Liver (tissue), 9 donors: ENCODE data around the gene SLC38A3. TPM values are rescaled to one million over a fixed set of nuclear protein-coding genes. Genes with fewer than 3 reads are reported as not detected.
"Not testable (repeated sequence)": the region's sequence is repeated elsewhere in the genome, so short reads cannot be mapped to it uniquely, and the experiment has no call there.

Experiments used
- DNase-seq: peaks from one replicate; pipeline ENCODE4 v3.0.0-alpha.2; 2017; ENCODE audit warnings: low spot score
- H3K27ac ChIP-seq, 2 donors: one replicate each; pipeline ENCODE4 v1.7.0; 2013; ENCODE audit warnings: inconsistent platforms in 2 of 2, low read length in 2 of 2, control low read depth in 1 of 2, low read depth in 1 of 2, mild to moderate bottlenecking in 1 of 2
- H3K27me3 ChIP-seq, 4 donors: one replicate each; pipeline versions ENCODE4 v1.6.1 to v1.7.0; 2013; ENCODE audit warnings: low read length in 3 of 4, inconsistent platforms in 1 of 4, mild to moderate bottlenecking in 1 of 4, moderate library complexity in 1 of 4; ENCODE audit not compliant: control insufficient read depth in 4 of 4, insufficient read depth in 4 of 4
- H3K36me3 ChIP-seq, 4 donors: one replicate each; pipeline versions ENCODE4 v1.6.1 to v1.7.0; 2013; ENCODE audit warnings: low read length in 3 of 4, mild to moderate bottlenecking in 3 of 4, low read depth in 1 of 4, moderate library complexity in 1 of 4; ENCODE audit not compliant: control insufficient read depth in 4 of 4, insufficient read depth in 3 of 4
- H3K4me1 ChIP-seq, 4 donors: one replicate each; pipeline versions ENCODE4 v1.6.1 to v1.7.0; 2013; ENCODE audit warnings: low read length in 3 of 4, mild to moderate bottlenecking in 3 of 4, moderate library complexity in 1 of 4; ENCODE audit not compliant: control insufficient read depth in 4 of 4, insufficient read depth in 4 of 4
- H3K4me3 ChIP-seq, 3 donors: one replicate each; pipeline versions ENCODE4 v1.6.1 to v1.7.0; 2013; ENCODE audit warnings: low read length in 3 of 3, control low read depth in 1 of 3, low read depth in 1 of 3, mild to moderate bottlenecking in 1 of 3
- H3K9ac ChIP-seq, 2 donors: one replicate each; pipeline ENCODE4 v1.7.0; 2013; ENCODE audit warnings: low read length in 2 of 2, mild to moderate bottlenecking in 2 of 2, moderate library complexity in 2 of 2, control low read depth in 1 of 2, low read depth in 1 of 2
- H3K9me3 ChIP-seq, 4 donors: one replicate each; pipeline versions ENCODE4 v1.6.1 to v1.7.0; 2013; ENCODE audit warnings: low read length in 3 of 4; ENCODE audit not compliant: control insufficient read depth in 4 of 4
- EGR1 ChIP-seq, 2 donors: IDR thresholded peaks; 2 replicates each; pipeline ENCODE4 v1.6.1; 2016 to 2018; ENCODE audit warnings: antibody characterized with exemption in 2 of 2, low read depth in 2 of 2
- FOXA2 ChIP-seq: IDR thresholded peaks from 2 replicates; pipeline ENCODE4 v1.6.1; 2016; ENCODE audit warnings: antibody characterized with exemption
- HNF4A ChIP-seq, 2 donors: conservative IDR thresholded peaks; 2 replicates each; pipeline ENCODE4 v1.6.1; 2016; ENCODE audit warnings: antibody characterized with exemption in 2 of 2, mild to moderate bottlenecking in 2 of 2
- HNF4G ChIP-seq: IDR thresholded peaks from 2 replicates; pipeline ENCODE4 v1.6.1; 2016; ENCODE audit warnings: antibody characterized with exemption
- JUND ChIP-seq, 2 donors: IDR thresholded peaks; 2 replicates each; pipeline ENCODE4 v1.6.1; 2016; ENCODE audit warnings: antibody characterized with exemption in 2 of 2
- MAX ChIP-seq: IDR thresholded peaks from 2 replicates; pipeline ENCODE4 v1.6.1; 2016; ENCODE audit warnings: antibody characterized with exemption
- NR2F2 ChIP-seq: IDR thresholded peaks from 2 replicates; pipeline ENCODE4 v1.6.1; 2016; ENCODE audit warnings: antibody characterized with exemption
- RAD21 ChIP-seq, 2 donors: IDR thresholded peaks; 2 replicates each; pipeline ENCODE4 v1.6.1; 2016; ENCODE audit warnings: antibody characterized with exemption in 2 of 2, mild to moderate bottlenecking in 2 of 2
- RXRA ChIP-seq, 2 donors: IDR thresholded peaks; 2 replicates each; pipeline ENCODE4 v1.6.1; 2017 to 2018; ENCODE audit warnings: antibody characterized with exemption in 2 of 2, mild to moderate bottlenecking in 1 of 2
- SP1 ChIP-seq: IDR thresholded peaks from 2 replicates; pipeline ENCODE4 v1.6.1; 2018; ENCODE audit warnings: antibody characterized with exemption, mild to moderate bottlenecking
- TAF1 ChIP-seq: conservative IDR thresholded peaks from 2 replicates; pipeline ENCODE4 v1.6.1; 2016; ENCODE audit warnings: antibody characterized with exemption, mild to moderate bottlenecking
- YY1 ChIP-seq: IDR thresholded peaks from 2 replicates; pipeline ENCODE4 v1.6.1; 2016; ENCODE audit warnings: antibody characterized with exemption, mild to moderate bottlenecking
- WGBS: extraction: QIAGEN DNeasy Blood & Tissue Kit; methylation state at CpG from one replicate; pipeline ENCODE4 v1.1.7; 2013; 5-methylcytosine and 5-hydroxymethylcytosine counted together
- polyA plus RNA-seq, 2 donors: library from polyadenylated mRNA; stranded (reverse) in 1 of 2; unstranded in 1 of 2; fragments of 200-250 nt in 1 of 2; fragments of >200 nt in 1 of 2; fragmentation: Nextera tagmentation in 1 of 2; extraction: Ambion mirVana in 1 of 2; gene quantifications; one replicate each; pipeline versions ENCODE4 v1.2.1 to v1.2.3, GENCODE V29; 2013 to 2015
- total RNA-seq, 2 donors: library from RNA; depleted of rRNA; stranded (reverse); fragments of >200 nt; gene quantifications; one replicate each; pipeline ENCODE4 v1.2.3, GENCODE V29; 2014
- TF ChIP-seq, protein P1 (sequence below): IDR thresholded peaks from 2 replicates; pipeline ENCODE4 v1.6.1; 2016; ENCODE audit warnings: antibody characterized with exemption
- TF ChIP-seq, protein P2 (sequence below): fragments of 150-350 bp; IDR thresholded peaks from 2 replicates; pipeline ENCODE4 v1.5.1; 2017; ENCODE audit warnings: improper control_type of control experiment, low read depth, low read length; ENCODE audit not compliant: missing input control
- TF ChIP-seq, protein P3 (sequence below): IDR thresholded peaks from 2 replicates; pipeline ENCODE4 v1.6.1; 2016; ENCODE audit warnings: antibody characterized with exemption
- donor health status: healthy.
- donor health status: healthy.
- donor health status: healthy.
- donor health status: healthy.
- donor health status: healthy.

SLC38A3 gene
- total and polyA plus RNA-seq, 4 donors: 98.1 to 180 (median 140) TPM

DNA sequence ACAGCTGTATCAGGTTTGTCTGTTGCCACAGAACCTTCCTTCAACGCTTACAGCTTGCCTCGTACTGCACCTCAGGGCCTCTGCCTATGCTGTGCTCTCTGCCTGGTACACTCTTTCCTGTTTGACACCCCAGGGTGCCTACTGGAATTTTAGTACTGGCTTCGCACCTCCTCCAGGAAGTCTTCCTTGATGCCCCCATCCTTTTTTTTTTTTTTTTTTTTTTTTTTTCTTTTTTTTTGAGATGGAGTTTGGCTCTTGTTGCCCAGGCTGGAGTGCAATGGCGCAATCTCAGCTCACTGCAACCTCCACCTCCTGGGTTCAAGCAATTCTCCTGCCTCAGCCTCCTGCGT is 6.3 kb downstream of the SLC38A3 start:
- DNase-seq, H3K4me3 ChIP-seq, H3K9ac ChIP-seq, H3K27me3 ChIP-seq, H3K36me3 ChIP-seq, H3K9me3 ChIP-seq: not testable (repeated sequence)
- 38% methylated on average over 5 of the region's 5 CpGs for WGBS
- TF ChIP-seq JUND (IDR thresholded peaks at IDR 0.05) (peak in 1 of 2 donors; percentile 37), SP1 (peak; percentile 74), RAD21 (IDR thresholded peaks at IDR 0.05) (peak in 1 of 2 donors; percentile 23)
- H3K27ac ChIP-seq: peak overlapping the region; percentile 87 to 95
- H3K4me1 ChIP-seq: peaks cover 30 to 86% (median 78%) of the 10 kb centered on the region in 4 donors

GRCh38 chr3:50211930-50212329 is 6.9 kb downstream of the SLC38A3 start:
- H3K36me3 ChIP-seq: peaks cover under 1 to 4% (median 2%) of the 10 kb centered on the region in 4 donors
- H3K9me3 ChIP-seq: no peaks in the 10 kb centered on the region
- H3K27me3 ChIP-seq: no peaks in the 10 kb centered on the region
- DNase-seq: no peak
- TF ChIP-seq SP1: no peak
- TF ChIP-seq HNF4A (conservative IDR thresholded peaks at IDR 0.05): peak in 1 of 2 donors; percentile 63
- TF ChIP-seq RAD21 (IDR thresholded peaks at IDR 0.05): peak in 1 of 2 donors; percentile 6
- no peak for TF ChIP-seq NR2F2
- TF ChIP-seq YY1: no peak
- TF ChIP-seq RXRA (IDR thresholded peaks at IDR 0.05): peak in 1 of 2 donors; percentile 43
- TF ChIP-seq FOXA2: no peak
- no peak for TF ChIP-seq HNF4G
- TF ChIP-seq, protein P1, sequence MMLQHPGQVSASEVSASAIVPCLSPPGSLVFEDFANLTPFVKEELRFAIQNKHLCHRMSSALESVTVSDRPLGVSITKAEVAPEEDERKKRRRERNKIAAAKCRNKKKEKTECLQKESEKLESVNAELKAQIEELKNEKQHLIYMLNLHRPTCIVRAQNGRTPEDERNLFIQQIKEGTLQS: peak; percentile 15
- WGBS: 35% methylated on average over 2 of the region's 2 CpGs
- H3K4me3 ChIP-seq: no peak overlapping the region
- peak overlapping the region in 1 of 2 donors; percentile 69 for H3K9ac ChIP-seq
- H3K27ac ChIP-seq: peak overlapping the region; percentile 70 to 75
- peaks cover 27 to 80% (median 75%) of the 10 kb centered on the region in 4 donors for H3K4me1 ChIP-seq

GRCh38 chr3:50212502-50212901 is 7.4 kb downstream of the SLC38A3 start:
- WGBS: 54% methylated on average over 4 of the region's 4 CpGs
- Histone ChIP-seq H3K27ac (peak overlapping the region; percentile 70 to 75), H3K4me1 (peaks cover 26 to 82% (median 75%) of the 10 kb centered on the region in 4 donors), H3K9ac (peak overlapping the region in 1 of 2 donors; percentile 69), H3K27me3 (no peaks in the 10 kb centered on the region), H3K36me3 (peaks cover 3 to 9% (median 5%) of the 10 kb centered on the region in 4 donors), H3K9me3 (no peaks in the 10 kb centered on the region), H3K4me3 (no peak overlapping the region)
- no peak for DNase-seq
- TF ChIP-seq EGR1 (IDR thresholded peaks at IDR 0.05; ENCODE audit: low read depth in 2 of 2) (no peak), NR2F2 (no peak), RXRA (IDR thresholded peaks at IDR 0.05) (no peak), HNF4G (no peak), YY1 (no peak), HNF4A (conservative IDR thresholded peaks at IDR 0.05) (peak in 1 of 2 donors; percentile 61)
- TF ChIP-seq, protein P2, sequence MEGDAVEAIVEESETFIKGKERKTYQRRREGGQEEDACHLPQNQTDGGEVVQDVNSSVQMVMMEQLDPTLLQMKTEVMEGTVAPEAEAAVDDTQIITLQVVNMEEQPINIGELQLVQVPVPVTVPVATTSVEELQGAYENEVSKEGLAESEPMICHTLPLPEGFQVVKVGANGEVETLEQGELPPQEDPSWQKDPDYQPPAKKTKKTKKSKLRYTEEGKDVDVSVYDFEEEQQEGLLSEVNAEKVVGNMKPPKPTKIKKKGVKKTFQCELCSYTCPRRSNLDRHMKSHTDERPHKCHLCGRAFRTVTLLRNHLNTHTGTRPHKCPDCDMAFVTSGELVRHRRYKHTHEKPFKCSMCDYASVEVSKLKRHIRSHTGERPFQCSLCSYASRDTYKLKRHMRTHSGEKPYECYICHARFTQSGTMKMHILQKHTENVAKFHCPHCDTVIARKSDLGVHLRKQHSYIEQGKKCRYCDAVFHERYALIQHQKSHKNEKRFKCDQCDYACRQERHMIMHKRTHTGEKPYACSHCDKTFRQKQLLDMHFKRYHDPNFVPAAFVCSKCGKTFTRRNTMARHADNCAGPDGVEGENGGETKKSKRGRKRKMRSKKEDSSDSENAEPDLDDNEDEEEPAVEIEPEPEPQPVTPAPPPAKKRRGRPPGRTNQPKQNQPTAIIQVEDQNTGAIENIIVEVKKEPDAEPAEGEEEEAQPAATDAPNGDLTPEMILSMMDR: no peak

- H3K4me3 ChIP-seq: no peak overlapping the region
- H3K9ac ChIP-seq: peak overlapping the region; percentile 40 to 69
- H3K27me3 ChIP-seq: no peaks in the 10 kb centered on the region
- no peaks in the 10 kb centered on the region for H3K9me3 ChIP-seq
- no peak for DNase-seq
- peaks cover 22 to 82% (median 72%) of the 10 kb centered on the region in 4 donors for H3K4me1 ChIP-seq
- TF ChIP-seq TAF1 (no peak), HNF4G (no peak), MAX (no peak), YY1 (no peak), EGR1 (IDR thresholded peaks at IDR 0.05; ENCODE audit: low read depth in 2 of 2) (no peak), JUND (IDR thresholded peaks at IDR 0.05) (no peak)
- TF ChIP-seq, protein P3, sequence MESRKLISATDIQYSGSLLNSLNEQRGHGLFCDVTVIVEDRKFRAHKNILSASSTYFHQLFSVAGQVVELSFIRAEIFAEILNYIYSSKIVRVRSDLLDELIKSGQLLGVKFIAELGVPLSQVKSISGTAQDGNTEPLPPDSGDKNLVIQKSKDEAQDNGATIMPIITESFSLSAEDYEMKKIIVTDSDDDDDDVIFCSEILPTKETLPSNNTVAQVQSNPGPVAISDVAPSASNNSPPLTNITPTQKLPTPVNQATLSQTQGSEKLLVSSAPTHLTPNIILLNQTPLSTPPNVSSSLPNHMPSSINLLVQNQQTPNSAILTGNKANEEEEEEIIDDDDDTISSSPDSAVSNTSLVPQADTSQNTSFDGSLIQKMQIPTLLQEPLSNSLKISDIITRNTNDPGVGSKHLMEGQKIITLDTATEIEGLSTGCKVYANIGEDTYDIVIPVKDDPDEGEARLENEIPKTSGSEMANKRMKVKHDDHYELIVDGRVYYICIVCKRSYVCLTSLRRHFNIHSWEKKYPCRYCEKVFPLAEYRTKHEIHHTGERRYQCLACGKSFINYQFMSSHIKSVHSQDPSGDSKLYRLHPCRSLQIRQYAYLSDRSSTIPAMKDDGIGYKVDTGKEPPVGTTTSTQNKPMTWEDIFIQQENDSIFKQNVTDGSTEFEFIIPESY: no peak
- peaks cover 3 to 10% (median 6%) of the 10 kb centered on the region in 4 donors for H3K36me3 ChIP-seq
- peak overlapping the region; percentile 70 to 75 for H3K27ac ChIP-seq
- 72% methylated on average over 3 of the region's 3 CpGs for WGBS
These were observed 7.9 kb downstream of the SLC38A3 start for GRCh38 chr3:50212971-50213370.
